DMS153 treated with DMSO at 0.1 percent for 48 hours (cell line): ENCODE measurements around the gene ANKZF1.
A peak's percentile ranks its signal among the peaks of the same experiment; 100 is the strongest.
"Not testable (repeated sequence)": the region's sequence is repeated elsewhere in the genome, so short reads cannot be mapped to it uniquely, and the experiment has no call there.

ENCODE experiments used
- DNase-seq: peaks from one replicate; lab custom pipeline; 2025; ENCODE audit not compliant: unreplicated experiment; lab: John Stamatoyannopoulos, UW

Gene ANKZF1

GRCh38 chr2:219252900-219253752, 23.5 kb downstream of the ANKZF1 start, which contains the start of gene TUBA4B:
Gene TUBA4B, plus strand, starts transcription at chr2:219253243. Its CDS starts 165 bp downstream, at chr2:219253408.
- DNase-seq = no peak

GRCh38 chr2:219253753-219254589, 24.4 kb downstream of the ANKZF1 start, which contains the start of gene TUBA4A:
Gene TUBA4A, minus strand, starts transcription at chr2:219253918. Its CDS starts 60 bp downstream, at chr2:219253858.
- DNase-seq = peak; percentile 73

GRCh38 chr2:219254590-219255201, 25.1 kb downstream of the ANKZF1 start:
- DNase-seq = no peak

GRCh38 chr2:219258942-219259341, 29.3 kb downstream of the ANKZF1 start:
- not testable (repeated sequence) for DNase-seq

GRCh38 chr2:219261024-219261855, 31.6 kb downstream of the ANKZF1 start:
- no peak for DNase-seq

- no peak for DNase-seq
Observed at GRCh38 chr2:219266232-219266631, 36.6 kb downstream of the ANKZF1 start.

- DNase-seq = no peak
Observed at GRCh38 chr2:219266886-219267285, 37.3 kb downstream of the ANKZF1 start.

- no peak for DNase-seq
Observed at GRCh38 chr2:219268294-219268693, 38.7 kb downstream of the ANKZF1 start.

- peak; percentile 32 for DNase-seq
Observed at GRCh38 chr2:219269362-219270054, 39.9 kb downstream of the ANKZF1 start.

GRCh38 chr2:219270055-219270372, 40.4 kb downstream of the ANKZF1 start:
- no peak for DNase-seq

GRCh38 chr2:219271021-219271420, 41.4 kb downstream of the ANKZF1 start:
- DNase-seq = no peak

GRCh38 chr2:219272356-219272755, 42.8 kb downstream of the ANKZF1 start:
- no peak for DNase-seq

- no peak for DNase-seq
Observed at GRCh38 chr2:219272995-219273394, 43.4 kb downstream of the ANKZF1 start.

- DNase-seq = no peak
Observed at GRCh38 chr2:219273937-219274336, 44.3 kb downstream of the ANKZF1 start.

GRCh38 chr2:219274361-219274921, 44.8 kb downstream of the ANKZF1 start:
- no peak for DNase-seq

GRCh38 chr2:219277703-219278654, 48.4 kb downstream of the ANKZF1 start:
- DNase-seq = peak; percentile 68

- DNase-seq = no peak
Observed at GRCh38 chr2:219278655-219279150, 49.1 kb downstream of the ANKZF1 start.

GRCh38 chr2:219279151-219279915, 49.7 kb downstream of the ANKZF1 start, which contains the start of gene DNAJB2:
Gene DNAJB2, plus strand, starts transcription at chr2:219279366. Its CDS starts 468 bp downstream, at chr2:219279834.
- DNase-seq = peak; percentile 94
